HG02798 (cell line): ENCODE measurements around the gene FRMPD1.
"Not testable (repeated sequence)": the region's sequence is repeated elsewhere in the genome, so short reads cannot be mapped to it uniquely, and the experiment has no call there.

Experiments used
- ATAC-seq: cut with Tn5 transposase; IDR thresholded peaks from one replicate; pipeline ENCODE4 v1.9.1; 2021; ENCODE audit warnings: mild to moderate bottlenecking; ENCODE audit not compliant: unreplicated experiment, poor library complexity

Gene FRMPD1

DNA sequence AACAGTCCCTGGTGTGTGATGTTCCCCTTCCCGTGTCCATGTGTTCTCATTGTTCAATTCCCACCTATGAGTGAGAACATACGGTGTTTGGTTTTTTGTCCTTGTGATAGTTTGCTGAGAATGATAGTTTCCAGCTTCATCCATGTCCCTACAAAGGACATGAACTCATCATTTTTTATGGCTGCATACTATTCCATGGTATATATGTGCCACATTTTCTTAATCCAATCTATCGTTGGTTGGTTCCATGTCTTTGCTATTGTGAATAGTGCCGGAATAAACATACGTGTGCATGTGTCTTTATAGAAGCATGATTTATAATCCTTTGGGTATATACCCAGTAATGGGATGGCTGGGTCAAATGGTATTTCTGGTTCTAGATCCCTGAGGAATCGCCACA lies 114.5 kb downstream of the FRMPD1 start:
- not testable (repeated sequence) for ATAC-seq

DNA sequence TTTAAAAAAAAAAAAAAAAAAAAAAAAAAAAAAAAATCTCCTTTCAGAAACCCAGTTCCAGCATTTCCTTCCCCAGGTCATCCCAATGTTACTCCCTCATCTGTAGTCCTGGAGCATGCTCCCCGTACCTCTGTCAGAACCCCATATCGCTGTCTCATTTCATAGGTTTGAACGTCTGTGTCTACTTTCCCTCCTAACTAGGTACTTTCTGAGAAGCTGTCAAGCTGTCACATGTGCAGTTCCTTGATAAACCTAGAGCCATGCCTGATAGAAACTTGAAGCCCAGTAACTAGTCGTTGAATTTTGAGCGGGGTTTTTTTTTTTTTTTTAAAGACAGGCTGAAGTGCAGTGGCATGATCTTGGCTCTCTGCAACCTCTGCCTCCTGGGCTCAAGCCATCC lies 118.6 kb downstream of the FRMPD1 start:
- ATAC-seq: no peak

DNA sequence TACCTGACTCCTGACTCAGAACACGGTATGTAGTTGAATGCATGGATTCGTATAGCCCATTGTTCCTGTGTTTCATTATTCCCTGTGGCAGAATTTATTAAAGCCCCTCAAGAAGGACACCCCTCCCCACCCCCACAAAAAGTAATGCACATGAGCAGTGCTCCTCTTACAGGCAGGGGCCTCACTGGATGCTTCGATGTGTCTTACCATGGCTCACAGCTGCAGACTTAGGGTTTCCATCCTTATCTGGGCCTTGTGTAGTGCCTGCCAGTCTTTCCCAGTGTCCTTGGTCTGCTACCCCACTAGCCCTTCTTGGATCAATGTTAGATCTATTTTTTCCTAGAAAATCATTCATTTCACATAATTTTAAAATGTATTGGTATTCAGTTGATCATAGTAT lies 119.2 kb downstream of the FRMPD1 start:
- ATAC-seq: no peak

DNA sequence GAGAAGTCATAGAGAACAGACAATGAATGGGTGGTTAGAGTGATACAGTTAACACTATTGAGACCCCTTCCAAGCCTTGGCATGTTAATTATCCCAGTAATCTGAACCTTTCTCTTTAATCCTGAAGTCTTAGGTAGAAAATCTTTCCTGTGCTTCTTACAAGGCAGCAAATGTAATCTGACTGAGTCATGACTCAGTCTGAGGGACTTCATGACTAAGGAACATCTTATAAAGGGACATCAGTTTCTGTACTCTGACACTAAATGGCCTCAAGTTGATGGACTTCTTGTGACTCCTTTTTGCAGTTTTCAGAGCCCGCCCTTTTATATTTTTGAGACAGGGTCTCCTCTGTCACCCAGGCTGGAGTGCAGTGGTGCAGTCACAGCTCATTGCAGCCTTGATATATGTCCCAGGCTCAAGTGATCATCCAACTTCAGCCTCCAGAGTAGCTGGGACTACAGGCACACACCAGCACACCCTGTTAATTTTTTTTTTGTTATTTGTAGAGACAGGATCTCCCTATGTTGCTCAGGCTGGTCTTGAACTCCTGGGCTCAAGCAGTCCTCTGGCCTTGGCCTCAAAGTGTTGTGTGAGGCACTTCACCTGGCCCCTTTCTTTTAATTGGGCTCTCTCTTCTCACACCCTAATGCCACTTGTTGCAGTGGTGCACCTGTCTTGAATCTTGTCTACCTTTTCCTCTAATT lies 124.6 kb downstream of the FRMPD1 start:
- ATAC-seq: no peak

DNA sequence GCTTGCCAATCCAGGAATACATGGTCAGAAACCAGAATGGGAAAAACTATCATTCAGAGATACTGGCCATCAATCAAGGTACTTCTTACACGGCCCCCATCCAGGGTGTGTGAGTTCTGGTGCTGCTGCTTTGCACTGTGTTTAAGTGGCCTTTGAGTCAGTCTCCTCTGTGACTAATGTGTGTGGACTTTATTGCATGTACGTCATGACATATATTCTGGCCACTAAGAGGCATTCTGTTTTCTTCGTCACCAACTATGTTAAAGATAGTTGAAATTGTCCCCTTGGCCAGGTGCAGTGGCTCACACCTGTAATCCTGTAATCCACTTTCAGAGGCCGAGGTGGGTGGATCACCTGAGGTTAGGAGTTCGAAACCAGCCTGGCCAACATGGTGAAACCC lies 125.6 kb downstream of the FRMPD1 start:
- ATAC-seq: no peak

DNA sequence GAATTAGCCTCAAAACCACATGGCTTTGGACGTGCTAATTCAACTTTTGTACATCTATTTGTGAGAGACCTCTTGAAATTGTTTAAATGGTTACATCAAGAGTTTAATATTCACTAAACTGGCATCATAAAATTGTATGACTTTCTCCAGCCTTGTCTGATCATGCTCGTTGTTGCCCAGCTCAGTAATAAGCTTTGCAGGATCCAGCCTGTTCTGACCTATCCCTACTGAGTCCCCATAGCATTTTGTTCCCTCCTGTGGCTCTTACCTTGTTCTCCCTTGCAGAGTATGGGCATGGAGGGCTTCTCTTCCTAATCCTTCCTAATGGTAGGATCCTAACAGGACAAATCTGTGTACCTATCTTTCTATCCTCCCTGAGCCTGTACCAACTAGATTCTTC lies 127.8 kb downstream of the FRMPD1 start:
- ATAC-seq: no peak

DNA sequence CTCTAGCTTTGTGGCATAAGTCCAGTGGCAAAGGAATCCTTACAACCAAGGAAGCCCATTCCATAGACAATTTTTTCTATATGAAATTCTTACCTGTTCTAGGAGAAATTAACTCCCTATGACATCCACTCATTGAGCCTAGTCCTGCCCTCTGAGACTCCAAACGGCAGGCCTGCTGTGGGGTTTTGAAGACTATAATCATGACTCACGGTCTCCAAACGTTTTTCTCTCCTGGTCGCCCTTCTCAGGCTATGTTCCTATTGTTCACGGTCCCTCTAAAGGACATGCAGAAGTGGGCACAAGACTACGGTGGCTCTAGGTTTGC lies 133.5 kb downstream of the FRMPD1 start:
- ATAC-seq: no peak

DNA sequence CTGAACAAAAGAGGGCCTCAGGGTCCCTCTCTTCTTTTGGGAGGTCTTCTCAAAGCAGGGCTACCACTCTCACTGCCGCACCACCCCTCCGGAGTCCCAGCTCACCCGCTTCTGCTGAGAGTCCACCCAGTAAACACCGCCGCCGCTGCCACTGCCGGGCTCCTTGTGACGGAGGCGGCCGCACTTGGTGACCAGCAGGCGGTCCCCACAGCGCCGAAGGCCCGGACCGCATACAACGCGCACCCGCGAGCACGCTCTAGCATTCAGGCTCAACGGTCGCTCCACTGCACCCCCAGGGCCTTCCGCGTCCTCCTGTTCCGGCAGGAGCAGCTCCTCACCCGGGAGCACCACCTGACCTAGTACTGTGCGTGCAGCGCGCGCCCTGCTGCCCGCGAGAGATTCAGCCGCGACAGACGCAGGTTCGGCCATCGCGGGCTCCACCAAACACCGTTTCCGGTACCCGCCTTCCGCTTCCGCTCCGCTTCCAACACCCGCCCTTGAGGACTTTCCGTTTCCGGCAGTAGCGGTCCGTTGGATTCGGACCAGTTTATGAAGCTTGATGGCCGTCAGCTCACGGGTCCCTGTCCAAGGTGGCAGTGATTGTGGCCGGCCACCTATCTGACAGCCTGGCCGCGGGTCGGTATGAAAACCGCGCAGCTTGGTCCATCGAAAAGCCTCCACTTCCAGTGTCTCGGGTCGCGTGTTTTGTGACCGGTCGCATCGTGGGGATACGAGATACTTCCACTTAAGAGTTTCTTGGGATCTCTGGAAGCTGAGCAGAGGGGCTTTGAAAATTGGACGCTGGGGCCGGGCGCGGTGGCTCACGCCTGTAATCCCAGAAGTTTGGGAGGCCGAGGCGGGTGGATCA lies 134.1 kb downstream of the FRMPD1 start, which contains the start of gene EXOSC3:
TSS of gene EXOSC3 (minus strand) at position 449 of the 868 bp plus-strand sequence. CDS start at position 429, 20 bp downstream.
- peak; percentile 96 for ATAC-seq

DNA sequence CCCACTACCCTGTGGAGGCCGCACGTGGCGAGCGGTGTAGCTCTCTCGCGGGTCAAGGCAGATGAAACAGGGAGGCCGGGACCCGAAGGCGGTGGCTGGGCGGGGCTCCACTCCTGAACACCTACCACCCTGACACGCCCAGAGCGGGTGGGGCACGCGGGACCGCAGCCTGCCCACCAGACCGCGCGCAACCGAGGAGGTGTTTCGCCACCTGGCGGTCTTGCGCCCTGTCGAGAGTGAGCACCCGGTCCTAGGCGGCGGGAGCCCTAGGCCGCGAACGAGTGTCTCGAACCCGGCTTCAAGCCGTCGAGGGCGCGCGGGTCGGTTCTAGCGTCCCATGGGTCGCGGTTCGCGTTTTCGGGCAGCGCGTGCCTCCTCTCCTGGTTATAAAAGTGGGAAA lies 136.3 kb downstream of the FRMPD1 start:
- ATAC-seq: no peak

DNA sequence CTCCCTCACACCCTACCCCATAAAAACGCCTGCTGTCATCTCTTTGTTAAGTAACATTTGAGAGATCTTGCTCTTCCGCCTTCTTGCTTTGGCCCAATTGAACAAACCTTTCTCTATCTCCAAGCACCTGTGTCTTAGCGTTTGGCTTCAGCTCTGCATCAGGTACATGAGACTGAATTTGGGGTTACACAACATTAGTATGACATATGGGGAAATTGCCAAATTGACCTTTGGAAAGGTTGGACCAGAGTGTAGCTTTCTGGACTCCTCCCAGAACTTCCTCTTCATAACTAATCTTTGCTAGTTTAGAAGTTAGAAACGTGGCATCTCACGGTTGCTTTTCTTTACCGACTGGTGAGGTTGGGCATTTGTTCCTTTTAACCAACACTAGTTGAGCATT lies 137.6 kb downstream of the FRMPD1 start:
- no peak for ATAC-seq

DNA sequence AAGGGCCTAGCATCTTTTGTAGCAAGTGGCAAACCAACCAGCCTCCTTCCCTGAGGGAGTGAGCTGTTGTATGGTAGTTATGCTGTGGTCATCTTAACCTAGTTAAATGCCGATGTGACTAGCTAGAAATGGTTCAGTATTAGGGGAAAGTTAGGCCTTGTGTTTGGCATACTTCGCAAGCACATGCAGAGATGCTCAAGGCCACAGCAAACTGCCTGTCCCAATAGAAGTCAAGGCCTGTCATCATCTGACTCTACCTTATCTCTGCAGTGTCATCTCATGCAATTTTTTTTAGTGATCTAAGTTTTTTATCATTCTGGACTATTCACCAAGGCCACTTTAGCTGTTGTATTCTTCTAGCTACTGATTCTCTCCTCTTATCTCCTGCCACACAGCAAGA lies 139.3 kb downstream of the FRMPD1 start:
- ATAC-seq: no peak

DNA sequence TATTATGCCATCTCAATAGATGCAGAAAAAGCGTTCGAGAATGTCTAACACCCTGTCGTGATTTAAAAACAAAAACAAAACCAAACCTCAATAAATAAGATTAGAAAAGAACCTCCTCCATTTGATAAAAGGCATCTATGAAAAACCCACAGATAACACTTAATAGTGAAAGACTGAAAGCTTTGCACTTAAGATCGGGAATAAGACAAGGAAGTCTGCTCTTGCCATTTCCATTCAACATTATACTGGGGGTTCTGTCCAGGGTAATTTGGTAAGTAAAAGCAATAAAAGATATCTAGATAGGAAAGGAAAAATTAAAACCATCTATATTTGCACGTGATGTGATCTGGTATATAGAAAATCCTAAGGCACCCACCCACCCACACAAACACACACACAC lies 141.4 kb downstream of the FRMPD1 start:
- ATAC-seq: no peak

DNA sequence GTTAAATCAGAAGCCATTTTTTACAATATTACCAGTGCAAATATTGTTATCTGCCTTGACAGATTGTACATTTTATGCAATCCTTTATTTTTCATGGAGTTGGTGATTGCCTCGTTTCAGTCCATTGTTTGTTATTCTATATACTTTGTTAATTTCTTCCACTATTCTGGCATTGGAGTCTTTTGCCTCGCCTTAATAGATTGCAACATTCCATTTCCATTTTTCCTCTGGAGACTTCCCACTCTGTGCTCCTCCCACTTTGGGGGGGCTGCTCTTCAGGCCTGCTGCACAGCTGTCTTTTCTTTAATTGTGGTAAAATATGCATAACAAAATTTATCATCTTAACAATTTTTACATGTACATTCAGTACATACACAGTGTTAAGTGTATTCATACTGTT lies 145.5 kb downstream of the FRMPD1 start:
- no peak for ATAC-seq
